Measurements from ENCODE around the gene SPINT3.

DNA sequence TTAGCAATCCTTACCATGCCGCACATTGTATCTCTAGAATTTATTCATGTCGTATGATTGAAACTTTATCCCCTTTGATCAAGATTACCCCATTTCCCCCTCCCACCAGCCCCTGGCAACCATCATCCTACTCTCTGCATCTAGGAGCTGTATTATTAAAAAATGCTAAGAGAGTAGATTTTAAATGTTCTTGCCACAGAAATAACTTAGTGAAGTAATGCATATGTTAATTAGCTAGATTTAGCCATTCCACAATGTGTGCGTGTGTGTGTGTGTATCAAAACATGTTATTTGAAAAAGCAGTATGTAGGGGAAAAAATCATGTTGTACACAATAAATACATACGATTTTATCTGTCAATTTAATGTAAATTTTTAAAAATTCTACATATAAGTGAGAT is 11.9 kb upstream of the SPINT3 start:
- TF ChIP-seq POLR2AphosphoS5 (IDR thresholded peaks at IDR 0.05) (no peak), POLR2A (IDR thresholded peaks at IDR 0.05) (no peak)
- TF ChIP-seq, protein P1, sequence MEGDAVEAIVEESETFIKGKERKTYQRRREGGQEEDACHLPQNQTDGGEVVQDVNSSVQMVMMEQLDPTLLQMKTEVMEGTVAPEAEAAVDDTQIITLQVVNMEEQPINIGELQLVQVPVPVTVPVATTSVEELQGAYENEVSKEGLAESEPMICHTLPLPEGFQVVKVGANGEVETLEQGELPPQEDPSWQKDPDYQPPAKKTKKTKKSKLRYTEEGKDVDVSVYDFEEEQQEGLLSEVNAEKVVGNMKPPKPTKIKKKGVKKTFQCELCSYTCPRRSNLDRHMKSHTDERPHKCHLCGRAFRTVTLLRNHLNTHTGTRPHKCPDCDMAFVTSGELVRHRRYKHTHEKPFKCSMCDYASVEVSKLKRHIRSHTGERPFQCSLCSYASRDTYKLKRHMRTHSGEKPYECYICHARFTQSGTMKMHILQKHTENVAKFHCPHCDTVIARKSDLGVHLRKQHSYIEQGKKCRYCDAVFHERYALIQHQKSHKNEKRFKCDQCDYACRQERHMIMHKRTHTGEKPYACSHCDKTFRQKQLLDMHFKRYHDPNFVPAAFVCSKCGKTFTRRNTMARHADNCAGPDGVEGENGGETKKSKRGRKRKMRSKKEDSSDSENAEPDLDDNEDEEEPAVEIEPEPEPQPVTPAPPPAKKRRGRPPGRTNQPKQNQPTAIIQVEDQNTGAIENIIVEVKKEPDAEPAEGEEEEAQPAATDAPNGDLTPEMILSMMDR (IDR thresholded peaks at IDR 0.05): no peak
